ENCODE measurements around the gene SHOX. TPM values are rescaled to one million over a fixed set of nuclear protein-coding genes. Genes with fewer than 3 reads are reported as not detected.

SHOX gene
- polyA plus RNA-seq, 1 donor (not counting 4 experiments of a cell fraction or from before 2014, with no cell fraction given): not detected

- DNase-seq (ENCODE audit: low read depth, low spot score): no peak
- no peak for FAIRE-seq
- H4K20me1 ChIP-seq (ENCODE audit: control insufficient read depth, extremely low read depth, insufficient read depth, low read length): no peaks in the 10 kb centered on the region
- H3K9me1 ChIP-seq (ENCODE audit: control insufficient read depth, extremely low read depth, insufficient read depth, low read length): no peaks in the 10 kb centered on the region
- no peak overlapping the region for H2AFZ ChIP-seq (ENCODE audit: control insufficient read depth, low read length)
- no peaks in the 10 kb centered on the region for H3K36me3 ChIP-seq (ENCODE audit: control insufficient read depth in 2 of 2, extremely low read depth in 1 of 2, insufficient read depth in 2 of 2, low read length in 2 of 2)
- no peak overlapping the region for H3K9ac ChIP-seq (ENCODE audit: control insufficient read depth, extremely low read depth, insufficient read depth, low read length)
- H3K9me3 ChIP-seq (ENCODE audit: control insufficient read depth, low read depth, low read length): peaks cover 14% of the 10 kb centered on the region
- no peak overlapping the region for H3K4me3 ChIP-seq (ENCODE audit: control insufficient read depth in 2 of 3, extremely low read depth in 1 of 3, insufficient read depth in 2 of 3, low read depth in 1 of 3, low read length in 3 of 3)
- H3K4me1 ChIP-seq (ENCODE audit: control insufficient read depth, extremely low read depth, insufficient read depth, low read length): no peaks in the 10 kb centered on the region
- no peak overlapping the region for H3K4me2 ChIP-seq (ENCODE audit: control insufficient read depth, extremely low read depth, insufficient read depth, low read depth, low read length)
- TF ChIP-seq, protein P1, sequence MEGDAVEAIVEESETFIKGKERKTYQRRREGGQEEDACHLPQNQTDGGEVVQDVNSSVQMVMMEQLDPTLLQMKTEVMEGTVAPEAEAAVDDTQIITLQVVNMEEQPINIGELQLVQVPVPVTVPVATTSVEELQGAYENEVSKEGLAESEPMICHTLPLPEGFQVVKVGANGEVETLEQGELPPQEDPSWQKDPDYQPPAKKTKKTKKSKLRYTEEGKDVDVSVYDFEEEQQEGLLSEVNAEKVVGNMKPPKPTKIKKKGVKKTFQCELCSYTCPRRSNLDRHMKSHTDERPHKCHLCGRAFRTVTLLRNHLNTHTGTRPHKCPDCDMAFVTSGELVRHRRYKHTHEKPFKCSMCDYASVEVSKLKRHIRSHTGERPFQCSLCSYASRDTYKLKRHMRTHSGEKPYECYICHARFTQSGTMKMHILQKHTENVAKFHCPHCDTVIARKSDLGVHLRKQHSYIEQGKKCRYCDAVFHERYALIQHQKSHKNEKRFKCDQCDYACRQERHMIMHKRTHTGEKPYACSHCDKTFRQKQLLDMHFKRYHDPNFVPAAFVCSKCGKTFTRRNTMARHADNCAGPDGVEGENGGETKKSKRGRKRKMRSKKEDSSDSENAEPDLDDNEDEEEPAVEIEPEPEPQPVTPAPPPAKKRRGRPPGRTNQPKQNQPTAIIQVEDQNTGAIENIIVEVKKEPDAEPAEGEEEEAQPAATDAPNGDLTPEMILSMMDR (optimal IDR thresholded peaks at IDR 0.05 in 1 of 3, IDR thresholded peaks at IDR 0.05 in 1 of 3, conservative IDR thresholded peaks at IDR 0.05 in 1 of 3; ENCODE audit: extremely low read depth in 1 of 3, insufficient read depth in 2 of 3, low read length in 3 of 3): no peak
- TF ChIP-seq EZH2 (IDR thresholded peaks at IDR 0.05; ENCODE audit: low read length): no peak
- H3K79me2 ChIP-seq (ENCODE audit: control insufficient read depth, insufficient read depth, low read length): no peaks in the 10 kb centered on the region
- dilution Hi-C loops (cut with MboI; ENCODE audit: extremely low pct_ligation_motif_present, low sequenced_read_pairs): no loop called here
- H3K27me3 ChIP-seq (ENCODE audit: control insufficient read depth, extremely low read depth, insufficient read depth, low read length): no peaks in the 10 kb centered on the region
- no peak overlapping the region for H3K27ac ChIP-seq (ENCODE audit: control insufficient read depth, insufficient read depth, low read length)
Observed at GRCh38 chrX:685120-686032, 54.8 kb downstream of the SHOX start.

GRCh38 chrX:689983-690382 lies 59.4 kb downstream of the SHOX start:
- TF ChIP-seq, protein P1 (optimal IDR thresholded peaks at IDR 0.05 in 1 of 3, IDR thresholded peaks at IDR 0.05 in 1 of 3, conservative IDR thresholded peaks at IDR 0.05 in 1 of 3; ENCODE audit: extremely low read depth in 1 of 3, insufficient read depth in 2 of 3, low read length in 3 of 3): no peak
- TF ChIP-seq EZH2 (IDR thresholded peaks at IDR 0.05; ENCODE audit: low read length): no peak
- no peaks in the 10 kb centered on the region for H3K27me3 ChIP-seq (ENCODE audit: control insufficient read depth, extremely low read depth, insufficient read depth, low read length)
- dilution Hi-C loops (cut with MboI; ENCODE audit: extremely low pct_ligation_motif_present, low sequenced_read_pairs): no loop called here

More at GRCh38 chrX:689983-690382, 59.4 kb downstream of the SHOX start:
- Histone ChIP-seq H4K20me1 (ENCODE audit: control insufficient read depth, extremely low read depth, insufficient read depth, low read length) (no peaks in the 10 kb centered on the region), H3K79me2 (ENCODE audit: control insufficient read depth, insufficient read depth, low read length) (no peaks in the 10 kb centered on the region), H3K9ac (ENCODE audit: control insufficient read depth, extremely low read depth, insufficient read depth, low read length) (no peak overlapping the region), H3K9me3 (ENCODE audit: control insufficient read depth, low read depth, low read length) (peaks cover 14% of the 10 kb centered on the region), H3K36me3 (ENCODE audit: control insufficient read depth in 2 of 2, extremely low read depth in 1 of 2, insufficient read depth in 2 of 2, low read length in 2 of 2) (no peaks in the 10 kb centered on the region), H3K4me2 (ENCODE audit: control insufficient read depth, extremely low read depth, insufficient read depth, low read depth, low read length) (no peak overlapping the region), H3K4me3 (ENCODE audit: control insufficient read depth in 2 of 3, extremely low read depth in 1 of 3, insufficient read depth in 2 of 3, low read depth in 1 of 3, low read length in 3 of 3) (no peak overlapping the region), H3K27ac (ENCODE audit: control insufficient read depth, insufficient read depth, low read length) (no peak overlapping the region), H3K4me1 (ENCODE audit: control insufficient read depth, extremely low read depth, insufficient read depth, low read length) (no peaks in the 10 kb centered on the region), H3K9me1 (ENCODE audit: control insufficient read depth, extremely low read depth, insufficient read depth, low read length) (no peaks in the 10 kb centered on the region), H2AFZ (ENCODE audit: control insufficient read depth, low read length) (no peak overlapping the region)
- DNase-seq (ENCODE audit: low read depth, low spot score) (no peak), FAIRE-seq (no peak)

Data from keratinocyte (primary cell).